Muscle layer of duodenum (tissue), 2 donors: ENCODE measurements around the gene LEMD1.
"Not testable (repeated sequence)": the region's sequence is repeated elsewhere in the genome, so short reads cannot be mapped to it uniquely, and the experiment has no call there.

Experiments used
- H3K27ac ChIP-seq: one replicate; pipeline ENCODE4 v1.7.0; 2013; ENCODE audit warnings: mild to moderate bottlenecking, low read length
- H3K27me3 ChIP-seq: one replicate; pipeline ENCODE4 v1.7.0; 2013; ENCODE audit warnings: low read depth, mild to moderate bottlenecking, control low read depth, low read length
- H3K36me3 ChIP-seq, 2 donors: one replicate each; pipeline ENCODE4 v1.7.0; 2013; ENCODE audit warnings: low read length in 2 of 2, control low read depth in 1 of 2, mild to moderate bottlenecking in 1 of 2; ENCODE audit not compliant: insufficient read depth in 2 of 2, control insufficient read depth in 1 of 2
- H3K4me1 ChIP-seq, 2 donors: one replicate each; pipeline ENCODE4 v1.7.0; 2013; ENCODE audit warnings: low read length in 2 of 2, mild to moderate bottlenecking in 2 of 2, control low read depth in 1 of 2, moderate library complexity in 1 of 2; ENCODE audit not compliant: insufficient read depth in 2 of 2, control insufficient read depth in 1 of 2
- H3K4me3 ChIP-seq, 2 donors: one replicate each; pipeline ENCODE4 v1.7.0; 2013; ENCODE audit warnings: low read length in 2 of 2, low read depth in 1 of 2, mild to moderate bottlenecking in 1 of 2
- H3K9me3 ChIP-seq, 2 donors: one replicate each; pipeline ENCODE4 v1.7.0; 2013; ENCODE audit warnings: low read length in 2 of 2, control low read depth in 1 of 2, mild to moderate bottlenecking in 1 of 2; ENCODE audit not compliant: control insufficient read depth in 1 of 2
- donor health status: healthy.

Gene LEMD1

GRCh38 chr1:205420938-205421337 is 918 bp downstream of the LEMD1 start:
- Histone ChIP-seq H3K9me3 (no peaks in the 10 kb centered on the region), H3K27ac (no peak overlapping the region), H3K36me3 (no peaks in the 10 kb centered on the region), H3K4me3 (no peak overlapping the region), H3K27me3 (peaks cover 4% of the 10 kb centered on the region), H3K4me1 (no peaks in the 10 kb centered on the region)

- Histone ChIP-seq H3K4me3 (no peak overlapping the region), H3K27me3 (peaks cover 4% of the 10 kb centered on the region), H3K9me3 (no peaks in the 10 kb centered on the region), H3K27ac (no peak overlapping the region), H3K4me1 (no peaks in the 10 kb centered on the region), H3K36me3 (no peaks in the 10 kb centered on the region)
Measured at GRCh38 chr1:205417870-205418635, 3.8 kb downstream of the LEMD1 start.

- Histone ChIP-seq H3K27me3 (peaks cover 2% of the 10 kb centered on the region), H3K27ac (no peak overlapping the region), H3K4me1 (peaks cover 0 to 3% of the 10 kb centered on the region in 2 donors), H3K9me3 (no peaks in the 10 kb centered on the region), H3K4me3 (no peak overlapping the region), H3K36me3 (no peaks in the 10 kb centered on the region)
Measured at GRCh38 chr1:205416322-205416721, 5.5 kb downstream of the LEMD1 start.

GRCh38 chr1:205410581-205411298 is 11.1 kb downstream of the LEMD1 start:
- peaks cover 0 to 3% of the 10 kb centered on the region in 2 donors for H3K4me1 ChIP-seq

GRCh38 chr1:205407970-205408369 is 13.9 kb downstream of the LEMD1 start:
- no peak overlapping the region for H3K27ac ChIP-seq
- H3K27me3 ChIP-seq, result no peaks in the 10 kb centered on the region
- no peaks in the 10 kb centered on the region for H3K9me3 ChIP-seq
- H3K4me1 ChIP-seq, result peaks cover 0 to 3% of the 10 kb centered on the region in 2 donors
- H3K4me3 ChIP-seq, result no peak overlapping the region
- no peaks in the 10 kb centered on the region for H3K36me3 ChIP-seq

More at GRCh38 chr1:205410581-205411298, 11.1 kb downstream of the LEMD1 start:
- no peaks in the 10 kb centered on the region for H3K9me3 ChIP-seq
- H3K4me3 ChIP-seq, result no peak overlapping the region
- H3K27ac ChIP-seq, result no peak overlapping the region
- no peaks in the 10 kb centered on the region for H3K27me3 ChIP-seq
- H3K36me3 ChIP-seq, result no peaks in the 10 kb centered on the region

- H3K27ac ChIP-seq, H3K4me1 ChIP-seq, H3K36me3 ChIP-seq, H3K27me3 ChIP-seq, H3K4me3 ChIP-seq, H3K9me3 ChIP-seq: not testable (repeated sequence)
Measured at GRCh38 chr1:205406252-205406651, 15.6 kb downstream of the LEMD1 start.

GRCh38 chr1:205404484-205404883 is 17.4 kb downstream of the LEMD1 start:
- not testable (repeated sequence) for H3K9me3 ChIP-seq, H3K27me3 ChIP-seq, H3K36me3 ChIP-seq, H3K4me3 ChIP-seq, H3K27ac ChIP-seq, H3K4me1 ChIP-seq

- H3K27me3 ChIP-seq, result peaks cover 5% of the 10 kb centered on the region
- no peaks in the 10 kb centered on the region for H3K9me3 ChIP-seq
- no peak overlapping the region for H3K4me3 ChIP-seq
- H3K36me3 ChIP-seq, result no peaks in the 10 kb centered on the region
- H3K27ac ChIP-seq, result no peak overlapping the region
- H3K4me1 ChIP-seq, result no peaks in the 10 kb centered on the region
Measured at GRCh38 chr1:205398586-205398985, 23.3 kb downstream of the LEMD1 start.

DNA sequence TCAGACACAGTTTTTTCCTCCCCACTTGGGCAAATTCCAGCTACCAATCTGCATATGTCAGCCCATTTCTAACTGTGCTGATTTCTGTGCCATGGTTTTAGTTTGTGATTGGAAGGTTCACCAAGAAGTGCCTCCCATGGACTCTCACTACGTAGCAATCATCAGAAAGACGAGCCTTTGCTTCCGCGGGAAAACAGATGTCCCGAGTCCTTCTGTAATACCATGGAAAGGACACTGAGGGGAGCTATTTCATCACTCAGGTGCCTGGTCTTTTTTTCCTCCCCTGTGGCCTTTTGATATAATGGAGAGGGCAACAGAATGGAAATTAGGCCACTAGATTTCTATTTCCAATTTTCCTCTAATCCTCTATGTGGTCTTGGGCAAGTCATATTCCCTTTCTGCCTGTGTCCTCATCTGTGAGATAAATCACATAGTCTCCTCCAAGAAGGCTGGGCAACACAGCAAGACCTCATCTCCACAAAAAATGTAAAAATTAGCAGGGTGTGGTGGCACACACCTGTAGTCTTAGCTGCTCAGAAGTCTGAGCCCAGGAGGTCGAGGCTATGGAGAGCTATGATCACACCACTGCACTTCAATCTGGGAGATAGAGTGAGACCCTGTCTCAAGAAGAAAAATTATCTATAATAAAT is 24.8 kb downstream of the LEMD1 start:
- H3K4me1 ChIP-seq, result no peaks in the 10 kb centered on the region
- peaks cover 5% of the 10 kb centered on the region for H3K27me3 ChIP-seq
- no peak overlapping the region for H3K27ac ChIP-seq
- no peaks in the 10 kb centered on the region for H3K9me3 ChIP-seq
- no peak overlapping the region for H3K4me3 ChIP-seq
- no peaks in the 10 kb centered on the region for H3K36me3 ChIP-seq

GRCh38 chr1:205395616-205396015 is 26.2 kb downstream of the LEMD1 start:
- Histone ChIP-seq H3K4me1 (no peaks in the 10 kb centered on the region), H3K4me3 (no peak overlapping the region), H3K27me3 (peaks cover 5% of the 10 kb centered on the region), H3K36me3 (no peaks in the 10 kb centered on the region), H3K27ac (no peak overlapping the region), H3K9me3 (no peaks in the 10 kb centered on the region)

DNA sequence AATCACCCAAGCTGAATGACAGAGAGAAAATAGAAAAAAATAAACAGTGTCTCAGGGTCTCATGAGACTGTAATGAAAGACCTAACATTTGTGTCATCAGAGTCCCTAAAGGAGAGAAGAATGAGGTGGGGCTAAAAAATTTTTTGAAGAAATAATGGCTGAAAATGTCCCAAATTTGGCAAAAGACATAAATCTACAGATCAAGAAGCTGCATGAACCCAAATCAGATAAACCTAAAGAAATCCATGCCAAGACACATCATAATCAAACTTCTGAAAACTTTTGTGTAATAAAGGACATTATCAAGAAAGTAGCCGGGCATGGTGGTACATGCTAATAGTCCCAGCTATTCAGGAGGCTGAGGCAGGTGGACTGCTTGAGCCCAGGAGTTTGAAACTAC is 29.2 kb downstream of the LEMD1 start:
- H3K9me3 ChIP-seq, result no peaks in the 10 kb centered on the region
- no peak overlapping the region for H3K27ac ChIP-seq
- H3K36me3 ChIP-seq, result no peaks in the 10 kb centered on the region
- H3K4me1 ChIP-seq, result no peaks in the 10 kb centered on the region
- no peak overlapping the region for H3K4me3 ChIP-seq
- peaks cover 5% of the 10 kb centered on the region for H3K27me3 ChIP-seq
